ENCODE measurements around the gene FBXL7. TPM values are rescaled to one million over a fixed set of nuclear protein-coding genes. Genes with fewer than 3 reads are reported as not detected.

Gene FBXL7
- total RNA-seq, 2 donors from 2014 or later = 21.1 to 31.7 TPM

- Histone ChIP-seq H3K36me3 (peaks cover 2% of the 10 kb centered on the region), H3K27ac (no peak overlapping the region), H3K9me3 (no peaks in the 10 kb centered on the region), H3K27me3 (replicated peaks; ENCODE audit: insufficient read depth) (no peaks in the 10 kb centered on the region), H3K4me1 (ENCODE audit: control insufficient read depth in 1 of 2, low read depth in 2 of 2) (peaks cover 8 to 37% of the 10 kb centered on the region in 2 donors), H3K4me3 (no peak overlapping the region)
- DNase-seq (ENCODE audit: low spot score) (no peak), ATAC-seq (ENCODE audit: insufficient number of reproducible peaks, low FRiP score, low read depth) (no peak)
- no peak for TF ChIP-seq CTCF (IDR thresholded peaks at IDR 0.05)
Measured at GRCh38 chr5:15554542-15554941, 54.6 kb downstream of the FBXL7 start.

GRCh38 chr5:15555176-15555575 is 55.2 kb downstream of the FBXL7 start:
- Histone ChIP-seq H3K9me3 (no peaks in the 10 kb centered on the region), H3K4me1 (ENCODE audit: control insufficient read depth in 1 of 2, low read depth in 2 of 2) (peaks cover 8 to 31% of the 10 kb centered on the region in 2 donors), H3K27me3 (replicated peaks; ENCODE audit: insufficient read depth) (no peaks in the 10 kb centered on the region), H3K36me3 (peaks cover 2% of the 10 kb centered on the region), H3K4me3 (no peak overlapping the region), H3K27ac (no peak overlapping the region)
- ATAC-seq (ENCODE audit: insufficient number of reproducible peaks, low FRiP score, low read depth) (no peak), DNase-seq (ENCODE audit: low spot score) (no peak)
- no peak for TF ChIP-seq CTCF (IDR thresholded peaks at IDR 0.05)

DNA sequence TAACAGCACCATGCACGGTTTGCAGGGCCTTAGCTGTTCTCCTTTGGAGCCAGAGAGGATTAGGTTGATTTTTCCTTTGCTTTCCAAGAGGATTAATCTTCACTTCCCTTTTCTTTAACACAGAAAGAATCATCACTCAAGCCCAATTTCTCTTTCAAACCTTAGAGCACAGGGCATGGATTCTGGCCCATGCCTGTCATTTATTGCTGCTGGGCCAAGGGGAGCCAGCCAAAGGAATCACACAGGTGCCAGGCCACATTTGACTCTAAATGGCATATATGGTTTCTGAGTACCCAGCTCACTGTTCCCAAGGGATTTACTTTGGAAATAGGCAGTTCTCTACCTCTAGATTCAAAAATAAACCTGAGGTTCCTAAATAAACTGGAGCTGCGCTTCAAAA is 58.3 kb downstream of the FBXL7 start:
- H3K27ac ChIP-seq = peak overlapping the region in 1 of 2 donors; percentile 2
- no peaks in the 10 kb centered on the region for H3K27me3 ChIP-seq (replicated peaks; ENCODE audit: insufficient read depth)
- H3K36me3 ChIP-seq = peaks cover 2% of the 10 kb centered on the region
- H3K4me3 ChIP-seq = no peak overlapping the region
- DNase-seq (ENCODE audit: low spot score) (no peak), ATAC-seq (ENCODE audit: insufficient number of reproducible peaks, low FRiP score, low read depth) (no peak)
- H3K4me1 ChIP-seq (ENCODE audit: control insufficient read depth in 1 of 2, low read depth in 2 of 2) = peaks cover 8 to 21% of the 10 kb centered on the region in 2 donors
- TF ChIP-seq CTCF (IDR thresholded peaks at IDR 0.05) = no peak
- H3K9me3 ChIP-seq = peaks cover 3% of the 10 kb centered on the region

- no peak for TF ChIP-seq CTCF (IDR thresholded peaks at IDR 0.05)
- Histone ChIP-seq H3K27ac (no peak overlapping the region), H3K9me3 (peaks cover 3% of the 10 kb centered on the region), H3K27me3 (replicated peaks; ENCODE audit: insufficient read depth) (no peaks in the 10 kb centered on the region), H3K36me3 (peaks cover 2% of the 10 kb centered on the region), H3K4me1 (ENCODE audit: control insufficient read depth in 1 of 2, low read depth in 2 of 2) (peaks cover 8 to 24% of the 10 kb centered on the region in 2 donors), H3K4me3 (no peak overlapping the region)
- DNase-seq (ENCODE audit: low spot score) (no peak), ATAC-seq (ENCODE audit: insufficient number of reproducible peaks, low FRiP score, low read depth) (no peak)
Measured at GRCh38 chr5:15558681-15559080, 58.7 kb downstream of the FBXL7 start.

- no peak for TF ChIP-seq CTCF (IDR thresholded peaks at IDR 0.05)
Measured at GRCh38 chr5:15560421-15560820, 60.4 kb downstream of the FBXL7 start.

More at GRCh38 chr5:15560421-15560820, 60.4 kb downstream of the FBXL7 start:
- peaks cover 15 to 39% of the 10 kb centered on the region in 2 donors for H3K4me1 ChIP-seq (ENCODE audit: control insufficient read depth in 1 of 2, low read depth in 2 of 2)
- peaks cover 3% of the 10 kb centered on the region for H3K9me3 ChIP-seq
- H3K27ac ChIP-seq = no peak overlapping the region
- DNase-seq (ENCODE audit: low spot score) = no peak
- no peak overlapping the region for H3K4me3 ChIP-seq
- H3K36me3 ChIP-seq = peaks cover 2% of the 10 kb centered on the region
- H3K27me3 ChIP-seq (replicated peaks; ENCODE audit: insufficient read depth) = no peaks in the 10 kb centered on the region
- no peak for ATAC-seq (ENCODE audit: insufficient number of reproducible peaks, low FRiP score, low read depth)

Data from thoracic aorta (tissue), 2 donors.